ENCODE results near the gene TLCD4. TPM values are rescaled to one million over a fixed set of nuclear protein-coding genes. Genes with fewer than 3 reads are reported as not detected.

The TLCD4 gene
- total RNA-seq, 5 donors from 2014 or later (not counting 1 experiment from before 2014, with no cell fraction given): 0.09 to 0.22 (median 0.12) TPM

DNA sequence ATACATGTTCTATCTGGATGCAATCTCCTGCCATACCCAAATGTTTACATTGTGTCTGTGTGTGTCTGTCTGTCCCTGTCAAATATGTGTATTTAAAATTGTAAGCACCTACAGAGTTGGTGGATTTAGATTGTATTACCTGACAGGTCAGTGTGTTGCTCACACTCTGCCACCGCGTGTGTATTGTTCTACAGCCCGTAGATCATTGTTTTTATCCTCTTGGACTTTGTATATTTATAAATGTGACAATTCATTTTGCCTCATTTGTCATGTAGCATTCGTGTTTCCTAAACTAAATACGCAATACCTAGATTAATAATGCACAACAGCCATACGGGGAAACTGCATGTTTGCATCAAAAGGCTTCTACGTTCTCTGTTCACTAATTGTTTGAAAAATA lies 45.0 kb upstream of the TLCD4 start:
- ChIA-PET CTCF (interaction anchor here (0.6 to 2.5 kb wide), 8 partner anchors 10 to 655 kb away, joined by 3 to 45 read pairs (median 8); partner anchors contain the start of gene RWDD3 (in 2 of the 2)), POLR2A (interaction anchor here in 1 of 2 donors (0.7 kb wide), 1 partner anchor 649 kb away, joined by 3 read pairs; no protein-coding TSS in a partner anchor)
- Histone ChIP-seq H3K36me3 (ENCODE audit: control insufficient read depth in 2 of 2, extremely low read depth in 1 of 2, insufficient read depth in 1 of 2, low read length in 1 of 2) (no peaks in the 10 kb centered on the region), H3K4me3 (ENCODE audit: control insufficient read depth in 1 of 2, extremely low read depth in 1 of 2, low read length in 1 of 2) (peak overlapping the region; percentile 84 to 90), H3K27me3 (replicated peaks in 1 of 2; ENCODE audit: control insufficient read depth in 2 of 2, extremely low read depth in 1 of 2, insufficient read depth in 2 of 2, low read length in 1 of 2) (peaks cover 4 to 11% of the 10 kb centered on the region in 2 experiments), H3K9me3 (no peaks in the 10 kb centered on the region), H3K4me1 (ENCODE audit: control insufficient read depth in 1 of 2, extremely low read depth in 1 of 2, insufficient read depth in 2 of 2, low read length in 2 of 2) (peaks cover 5 to 10% of the 10 kb centered on the region in 2 experiments), H3K27ac (ENCODE audit: low read length) (peak overlapping the region; percentile 72)
- ATAC-seq (replicated peaks in 1 of 4): no peak
- Mint-ChIP-seq H3K36me3 (peaks cover 8% of the 10 kb centered on the region), H3K9me3 (no peaks in the 10 kb centered on the region), H3K27ac (peak overlapping the region; percentile 98), H3K4me1 (peaks cover 14 to 27% (median 17%) of the 10 kb centered on the region in 3 donors), H3K27me3 (peaks cover 0 to 3% of the 10 kb centered on the region in 2 donors), H3K4me3 (peak overlapping the region; percentile 91 to 95 (median 92))
- no CpG with 5 or more reads among the region's 7 CpGs for WGBS (ENCODE audit: insufficient coverage)
- no peak for DNase-seq

- ChIA-PET POLR2A (interaction anchor here (0.6 to 1.4 kb wide), 7 partner anchors 44 to 1572 kb away, joined by 3 to 4 read pairs (median 3); partner anchors contain the start of genes RWDD3 (in 1 of the 2) and TLCD4 (in 1 of the 2)), CTCF (interaction anchor here (0.6 to 2.5 kb wide), 16 partner anchors 9 to 845 kb away, joined by 3 to 45 read pairs (median 4); partner anchors contain the start of genes RWDD3 (in 2 of the 2), ARHGAP29 (in 1 of the 2) and TLCD4 (in 1 of the 2))
- 0% methylated on average over 31 of the region's 53 CpGs for WGBS (ENCODE audit: insufficient coverage)
- peak within 1 kb of the TSS; percentile 72 for H3K27ac ChIP-seq (ENCODE audit: low read length)
- peaks cover 5 to 10% of the 10 kb centered on the region in 2 experiments for H3K4me1 ChIP-seq (ENCODE audit: control insufficient read depth in 1 of 2, extremely low read depth in 1 of 2, insufficient read depth in 2 of 2, low read length in 2 of 2)
- H3K36me3 ChIP-seq (ENCODE audit: control insufficient read depth in 2 of 2, extremely low read depth in 1 of 2, insufficient read depth in 1 of 2, low read length in 1 of 2): no peaks in the 10 kb centered on the region
- H3K4me1 Mint-ChIP-seq: peaks cover 14 to 27% (median 17%) of the 10 kb centered on the region in 3 donors
- H3K9me3 Mint-ChIP-seq: no peaks in the 10 kb centered on the region
- peak; percentile 94 to 97 (median 96) for ATAC-seq (replicated peaks in 1 of 4)
- peak within 1 kb of the TSS; percentile 84 to 90 for H3K4me3 ChIP-seq (ENCODE audit: control insufficient read depth in 1 of 2, extremely low read depth in 1 of 2, low read length in 1 of 2)
- peaks cover 8% of the 10 kb centered on the region for H3K36me3 Mint-ChIP-seq
- no peaks in the 10 kb centered on the region for H3K9me3 ChIP-seq
- DNase-seq: peak; percentile 83 to 97 (median 91)
- peaks cover 4 to 14% of the 10 kb centered on the region in 2 experiments for H3K27me3 ChIP-seq (replicated peaks in 1 of 2; ENCODE audit: control insufficient read depth in 2 of 2, extremely low read depth in 1 of 2, insufficient read depth in 2 of 2, low read length in 1 of 2)
- H3K27ac Mint-ChIP-seq: peak within 1 kb of the TSS; percentile 98
- peaks cover 0 to 3% of the 10 kb centered on the region in 2 donors for H3K27me3 Mint-ChIP-seq
- peak within 1 kb of the TSS; percentile 91 to 95 (median 92) for H3K4me3 Mint-ChIP-seq
Measured at GRCh38 chr1:95072532-95073419, 44.4 kb upstream of the TLCD4 start, which contains the start of gene ALG14. ALG14 (minus strand) TSS chr1:95072951; CDS start chr1:95072898, 53 bp downstream.

- Histone ChIP-seq H3K4me3 (ENCODE audit: control insufficient read depth in 1 of 2, extremely low read depth in 1 of 2, low read length in 1 of 2) (peak overlapping the region; percentile 84 to 90), H3K9me3 (no peaks in the 10 kb centered on the region), H3K27ac (ENCODE audit: low read length) (peak overlapping the region; percentile 72), H3K36me3 (ENCODE audit: control insufficient read depth in 2 of 2, extremely low read depth in 1 of 2, insufficient read depth in 1 of 2, low read length in 1 of 2) (no peaks in the 10 kb centered on the region), H3K27me3 (replicated peaks in 1 of 2; ENCODE audit: control insufficient read depth in 2 of 2, extremely low read depth in 1 of 2, insufficient read depth in 2 of 2, low read length in 1 of 2) (peaks cover 4 to 14% of the 10 kb centered on the region in 2 experiments), H3K4me1 (ENCODE audit: control insufficient read depth in 1 of 2, extremely low read depth in 1 of 2, insufficient read depth in 2 of 2, low read length in 2 of 2) (peaks cover 5 to 10% of the 10 kb centered on the region in 2 experiments)
- no peaks in the 10 kb centered on the region for H3K9me3 Mint-ChIP-seq
- H3K27ac Mint-ChIP-seq: peak overlapping the region; percentile 98
- peaks cover 14 to 27% (median 17%) of the 10 kb centered on the region in 3 donors for H3K4me1 Mint-ChIP-seq
- H3K27me3 Mint-ChIP-seq: peaks cover 0 to 3% of the 10 kb centered on the region in 2 donors
- peak overlapping the region; percentile 91 to 95 (median 92) for H3K4me3 Mint-ChIP-seq
- H3K36me3 Mint-ChIP-seq: peaks cover 8% of the 10 kb centered on the region
- WGBS (ENCODE audit: insufficient coverage): no CpG with 5 or more reads among the region's 3 CpGs
- DNase-seq: no peak
- ChIA-PET CTCF (interaction anchor here (0.6 to 2.5 kb wide), 13 partner anchors 9 to 836 kb away, joined by 3 to 45 read pairs (median 6); partner anchors contain the start of genes RWDD3 (in 2 of the 2), ARHGAP29 (in 1 of the 2) and TLCD4 (in 1 of the 2)), POLR2A (interaction anchor here (0.6 to 1.4 kb wide), 6 partner anchors 42 to 1573 kb away, joined by 3 to 7 read pairs (median 3); partner anchors contain the start of gene RWDD3 (in 1 of the 2))
- ATAC-seq (replicated peaks in 1 of 4): no peak
Measured at GRCh38 chr1:95073446-95073845, 43.7 kb upstream of the TLCD4 start.

- Mint-ChIP-seq H3K4me3 (no peak overlapping the region), H3K36me3 (peaks cover 3% of the 10 kb centered on the region), H3K9me3 (no peaks in the 10 kb centered on the region), H3K27me3 (peaks cover 0 to 3% of the 10 kb centered on the region in 2 donors), H3K4me1 (peaks cover 14 to 23% (median 15%) of the 10 kb centered on the region in 3 donors), H3K27ac (no peak overlapping the region)
- ATAC-seq (replicated peaks in 1 of 4) (no peak), DNase-seq (no peak)
- no peak overlapping the region for H3K4me3 ChIP-seq (ENCODE audit: control insufficient read depth in 1 of 2, extremely low read depth in 1 of 2, low read length in 1 of 2)
- H3K9me3 ChIP-seq: no peaks in the 10 kb centered on the region
- CTCF ChIA-PET: interaction anchor here (1.0 to 1.1 kb wide), 2 partner anchors 8 to 158 kb away, joined by 3 to 4 read pairs; partner anchors contain the start of gene RWDD3 (in 1 of the 2)
- H3K36me3 ChIP-seq (ENCODE audit: control insufficient read depth in 2 of 2, extremely low read depth in 1 of 2, insufficient read depth in 1 of 2, low read length in 1 of 2): no peaks in the 10 kb centered on the region
- no peak overlapping the region for H3K27ac ChIP-seq (ENCODE audit: low read length)
- POLR2A ChIA-PET: interaction anchor here in 1 of 2 donors (0.6 kb wide), 1 partner anchor 166 kb away, joined by 9 read pairs; no protein-coding TSS in a partner anchor
- peaks cover 6 to 14% of the 10 kb centered on the region in 2 experiments for H3K27me3 ChIP-seq (replicated peaks in 1 of 2; ENCODE audit: control insufficient read depth in 2 of 2, extremely low read depth in 1 of 2, insufficient read depth in 2 of 2, low read length in 1 of 2)
- peaks cover 5 to 10% of the 10 kb centered on the region in 2 experiments for H3K4me1 ChIP-seq (ENCODE audit: control insufficient read depth in 1 of 2, extremely low read depth in 1 of 2, insufficient read depth in 2 of 2, low read length in 2 of 2)
Measured at GRCh38 chr1:95076034-95076433, 41.1 kb upstream of the TLCD4 start.

GRCh38 chr1:95080446-95080845 lies 36.7 kb upstream of the TLCD4 start:
- Mint-ChIP-seq H3K27me3 (peaks cover 4 to 12% of the 10 kb centered on the region in 2 donors), H3K27ac (no peak overlapping the region)
- WGBS (ENCODE audit: insufficient coverage): 93% methylated on average over 1 of the region's 1 CpG

More at GRCh38 chr1:95080446-95080845, 36.7 kb upstream of the TLCD4 start:
- H3K27me3 ChIP-seq (replicated peaks in 1 of 2; ENCODE audit: control insufficient read depth in 2 of 2, extremely low read depth in 1 of 2, insufficient read depth in 2 of 2, low read length in 1 of 2): peaks cover 6 to 13% of the 10 kb centered on the region in 2 experiments
- no peaks in the 10 kb centered on the region for H3K36me3 ChIP-seq (ENCODE audit: control insufficient read depth in 2 of 2, extremely low read depth in 1 of 2, insufficient read depth in 1 of 2, low read length in 1 of 2)
- H3K4me3 ChIP-seq (ENCODE audit: control insufficient read depth in 1 of 2, extremely low read depth in 1 of 2, low read length in 1 of 2): no peak overlapping the region
- H3K27ac ChIP-seq (ENCODE audit: low read length): no peak overlapping the region
- no peak for ATAC-seq (replicated peaks in 1 of 4)
- no peaks in the 10 kb centered on the region for H3K4me1 ChIP-seq (ENCODE audit: control insufficient read depth in 1 of 2, extremely low read depth in 1 of 2, insufficient read depth in 2 of 2, low read length in 2 of 2)
- no peak for DNase-seq
- ChIA-PET CTCF (interaction anchor here in 1 of 2 donors (0.6 to 3.4 kb wide), 2 partner anchors 19 to 153 kb away, joined by 4 to 12 read pairs; partner anchors contain the start of gene RWDD3), POLR2A (no interaction called here)
- H3K9me3 ChIP-seq: no peaks in the 10 kb centered on the region
- no peaks in the 10 kb centered on the region for H3K36me3 Mint-ChIP-seq
- no peak overlapping the region for H3K4me3 Mint-ChIP-seq
- H3K4me1 Mint-ChIP-seq: peaks cover 0 to 9% (median 0%) of the 10 kb centered on the region in 3 donors
- no peaks in the 10 kb centered on the region for H3K9me3 Mint-ChIP-seq
